ENCODE measurements around the gene TMIGD1.
"Not testable (repeated sequence)": the region's sequence is repeated elsewhere in the genome, so short reads cannot be mapped to it uniquely, and the experiment has no call there.

TMIGD1 gene

GRCh38 chr17:30358055-30358760 lies 24.4 kb upstream of the TMIGD1 start:
- DNase-seq, result no peak

- no peak for DNase-seq
Observed at GRCh38 chr17:30357476-30357875, 23.6 kb upstream of the TMIGD1 start.

GRCh38 chr17:30354701-30355100 lies 20.8 kb upstream of the TMIGD1 start:
- no peak for DNase-seq

GRCh38 chr17:30352240-30352814 lies 18.5 kb upstream of the TMIGD1 start:
- no peak for DNase-seq

GRCh38 chr17:30351735-30352134 lies 17.9 kb upstream of the TMIGD1 start:
- no peak for DNase-seq

- DNase-seq, result not testable (repeated sequence)
Observed at GRCh38 chr17:30351263-30351662, 17.4 kb upstream of the TMIGD1 start.

- DNase-seq, result no peak
Observed at GRCh38 chr17:30349252-30349651, 15.4 kb upstream of the TMIGD1 start.

- no peak for DNase-seq
Observed at GRCh38 chr17:30347488-30347887, 13.6 kb upstream of the TMIGD1 start.

GRCh38 chr17:30346221-30346795 lies 12.5 kb upstream of the TMIGD1 start:
- DNase-seq, result no peak

- no peak for DNase-seq
Observed at GRCh38 chr17:30345527-30346075, 11.7 kb upstream of the TMIGD1 start.

- DNase-seq, result no peak
Observed at GRCh38 chr17:30345089-30345433, 11.2 kb upstream of the TMIGD1 start.

- no peak for DNase-seq
Observed at GRCh38 chr17:30344283-30345088, 10.6 kb upstream of the TMIGD1 start.

GRCh38 chr17:30343796-30344195 lies 9.9 kb upstream of the TMIGD1 start:
- no peak for DNase-seq

GRCh38 chr17:30343244-30343643 lies 9.4 kb upstream of the TMIGD1 start:
- DNase-seq, result not testable (repeated sequence)

- DNase-seq, result no peak
Observed at GRCh38 chr17:30341703-30342249, 7.9 kb upstream of the TMIGD1 start.

- DNase-seq, result no peak
Observed at GRCh38 chr17:30340801-30341356, 7.0 kb upstream of the TMIGD1 start.

- no peak for DNase-seq
Observed at GRCh38 chr17:30339086-30339485, 5.2 kb upstream of the TMIGD1 start.

GRCh38 chr17:30337393-30337999 lies 3.6 kb upstream of the TMIGD1 start:
- no peak for DNase-seq

- DNase-seq, result peak; percentile 52 to 69
Observed at GRCh38 chr17:30336369-30337171, 2.7 kb upstream of the TMIGD1 start.

- no peak for DNase-seq
Observed at GRCh38 chr17:30334421-30334820, 564 bp upstream of the TMIGD1 start.

- DNase-seq, result peak; percentile 51 to 65
Observed at GRCh38 chr17:30332057-30332542, 1.8 kb downstream of the TMIGD1 start.

Measured in activated CD4-positive, alpha-beta T cell treated with anti-CD3 and anti-CD28 coated beads, Interleukin-2, amount 50 U/mL, for 48 hours (primary cell).